ENCODE data around the gene COL11A2.
"Not testable (repeated sequence)": the region's sequence is repeated elsewhere in the genome, so short reads cannot be mapped to it uniquely, and the experiment has no call there.

The COL11A2 gene

DNA sequence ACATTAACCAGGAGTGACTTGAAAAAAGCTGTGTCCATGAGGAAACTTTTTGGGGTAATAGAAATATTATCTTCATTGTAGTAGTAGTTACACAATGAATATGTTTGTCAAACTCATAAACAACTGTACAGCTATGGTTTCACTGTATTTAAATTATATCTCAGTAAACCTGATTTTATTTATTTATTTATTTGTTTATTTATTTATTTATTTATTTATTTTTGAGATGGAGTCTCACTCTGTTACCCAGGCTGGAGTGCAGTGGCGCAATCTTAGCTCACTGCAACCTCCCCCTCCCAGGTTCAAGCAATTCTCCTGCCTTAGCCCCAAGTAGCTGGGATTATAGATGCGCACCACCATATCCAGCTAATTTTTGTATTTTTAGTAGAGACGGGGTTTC lies 41.7 kb downstream of the COL11A2 start:
- not testable (repeated sequence) for DNase-seq

DNA sequence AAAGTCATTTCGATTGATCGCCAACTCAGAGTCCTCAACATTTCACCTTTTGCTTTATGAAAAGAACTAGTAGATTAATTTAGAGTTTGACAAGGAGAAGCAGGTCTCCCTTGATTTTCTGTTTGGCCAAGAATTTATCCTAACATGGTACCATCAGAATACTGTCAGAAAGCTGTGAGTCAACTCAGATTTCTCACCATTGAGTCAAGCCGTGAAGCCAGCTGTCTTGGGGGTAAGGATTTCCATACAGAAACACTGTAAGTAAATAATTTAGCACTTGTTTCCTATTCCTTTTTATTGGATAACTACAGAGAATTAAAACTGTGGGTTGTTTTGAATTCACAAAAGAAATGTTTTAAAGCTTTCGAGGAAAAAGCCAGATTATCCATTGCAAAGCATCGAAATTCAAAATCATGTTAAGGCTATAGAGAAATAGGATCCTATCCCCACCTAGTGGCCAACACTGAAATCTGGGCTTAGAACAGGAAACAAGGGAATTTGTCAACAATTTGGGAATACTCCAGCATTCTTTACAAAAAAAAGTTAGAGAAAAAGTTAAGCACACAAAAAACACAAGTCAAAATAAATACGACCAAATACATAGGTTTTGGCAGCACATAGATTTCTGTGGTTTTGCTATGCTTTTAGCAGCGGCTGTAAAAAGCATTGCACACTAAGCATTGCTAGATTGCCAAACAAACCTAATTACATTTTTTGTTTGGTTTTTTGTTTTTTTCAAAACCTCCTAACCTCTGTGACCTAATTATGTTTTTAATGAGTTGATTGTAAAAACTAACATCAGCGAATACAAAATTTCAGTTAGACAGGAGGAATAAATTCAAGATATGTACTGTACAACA lies 44.2 kb downstream of the COL11A2 start:
- no peak for DNase-seq

DNA sequence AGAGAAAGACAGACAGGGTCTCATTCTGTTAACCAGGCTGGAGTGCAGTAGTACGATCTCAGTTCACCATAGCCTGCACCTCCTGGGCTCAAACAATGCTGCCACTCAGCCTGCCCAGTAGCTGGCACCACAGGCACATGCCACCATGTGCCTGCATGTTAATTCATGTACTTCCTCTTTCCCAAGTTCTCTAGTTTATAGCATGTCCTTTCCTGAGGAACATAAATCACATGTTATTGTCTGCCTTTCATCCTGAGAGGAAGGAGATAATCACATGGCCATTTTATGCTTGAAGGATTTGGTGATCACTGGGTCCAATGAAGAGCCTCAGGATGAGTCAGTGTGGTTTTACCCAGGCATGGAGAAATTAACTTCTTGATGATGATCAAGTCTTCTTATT lies 47.9 kb downstream of the COL11A2 start:
- no peak for DNase-seq

GRCh38 chr6:33143113-33143770 lies 49.0 kb downstream of the COL11A2 start:
- DNase-seq, result no peak

- DNase-seq, result no peak
Observed at GRCh38 chr6:33142501-33143070, 49.7 kb downstream of the COL11A2 start.

DNA sequence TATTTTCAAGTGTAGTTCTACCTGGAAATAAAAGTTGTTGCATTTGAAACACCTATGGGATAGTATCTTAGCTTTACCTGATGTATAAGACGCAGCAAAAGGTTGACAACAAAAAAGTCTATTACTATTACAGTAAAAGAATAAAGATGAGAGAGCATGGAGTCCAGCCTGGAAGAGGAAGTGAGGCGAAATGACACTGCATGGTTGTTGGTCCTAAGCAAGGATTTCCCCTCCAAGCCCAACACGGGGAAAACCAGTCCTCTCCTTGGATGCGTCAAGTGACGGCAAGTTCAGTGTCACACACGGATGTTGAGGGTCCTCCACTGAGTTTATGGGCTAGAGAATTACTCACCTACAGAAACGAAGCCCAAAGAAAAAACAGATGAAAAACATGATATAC lies 51.7 kb downstream of the COL11A2 start:
- DNase-seq, result no peak

DNA sequence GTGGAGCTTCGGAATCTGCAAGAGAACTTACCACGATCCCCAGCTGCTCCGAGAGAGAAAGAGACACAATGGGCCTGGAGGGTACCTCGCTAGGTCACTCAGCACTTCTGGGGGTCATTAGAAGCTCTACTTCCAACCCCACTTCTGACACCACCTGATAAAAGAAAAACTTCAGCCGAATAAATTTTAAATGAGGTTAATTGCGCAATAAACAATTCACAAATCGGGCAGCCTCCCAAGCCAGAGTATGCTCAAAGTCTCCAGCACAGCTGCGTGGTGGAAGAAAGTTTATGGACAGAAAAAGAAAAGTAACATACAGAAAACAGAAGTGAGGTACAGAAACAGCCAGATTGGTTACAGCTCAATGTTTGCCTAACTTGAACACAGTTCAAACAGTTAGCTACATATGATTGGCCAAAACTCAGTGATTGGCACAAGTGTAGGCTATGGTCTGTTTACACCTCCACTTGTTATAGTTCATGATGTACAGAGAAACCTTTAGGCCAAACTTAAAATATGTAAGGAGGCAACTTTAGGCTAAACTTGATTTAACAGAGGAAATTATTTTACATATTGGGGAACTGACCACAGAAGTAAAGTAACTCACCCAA lies 52.6 kb downstream of the COL11A2 start:
- no peak for DNase-seq

DNA sequence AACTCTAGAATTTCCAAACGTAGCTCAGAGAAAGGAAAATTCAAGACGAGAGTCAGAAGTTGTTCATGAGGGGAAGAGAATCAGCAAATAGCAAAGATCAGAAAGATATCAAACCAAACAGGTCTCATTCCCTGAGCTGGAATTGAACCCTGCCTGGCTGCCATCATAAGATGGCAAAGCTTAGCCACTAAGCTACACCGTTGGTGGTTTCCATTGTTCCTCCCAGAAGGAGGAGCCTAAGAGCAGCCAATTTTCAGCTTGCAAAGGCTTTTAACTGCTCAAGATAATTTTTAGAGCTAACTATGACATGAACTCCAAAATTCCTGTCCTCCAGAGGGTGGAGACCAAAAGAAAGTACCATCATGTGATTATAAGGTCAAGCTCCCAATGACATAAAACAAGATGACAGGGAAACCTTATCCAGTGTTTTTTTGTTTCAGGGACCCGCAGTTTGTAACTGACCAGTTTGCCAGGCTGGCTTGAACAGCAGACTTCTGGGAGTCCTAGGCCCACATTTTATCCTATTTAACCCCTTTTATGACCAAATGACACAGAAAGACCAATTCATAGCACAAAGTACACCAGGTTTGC lies 55.9 kb downstream of the COL11A2 start:
- DNase-seq, result no peak

DNA sequence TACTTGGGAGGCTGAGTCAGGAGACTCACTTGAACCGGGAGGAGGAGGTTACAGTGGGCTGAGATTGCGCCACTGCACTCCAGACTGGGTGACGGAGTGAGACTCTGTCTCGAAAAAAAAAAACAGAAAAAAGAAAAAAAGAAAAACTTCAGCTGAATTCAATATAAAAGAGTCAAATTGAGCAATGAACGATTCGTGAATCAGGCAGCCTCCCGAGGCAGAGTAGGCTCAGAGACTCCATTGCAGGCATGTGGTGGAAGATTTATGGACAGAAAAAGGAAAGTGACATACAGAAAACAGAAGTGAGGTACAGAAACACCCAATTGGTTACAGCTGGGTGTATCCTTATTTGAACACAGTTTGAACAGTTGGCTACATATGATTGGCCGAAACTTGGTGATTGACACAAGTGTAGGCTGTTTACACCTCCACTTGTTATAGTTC lies 60.2 kb downstream of the COL11A2 start:
- no peak for DNase-seq

DNA sequence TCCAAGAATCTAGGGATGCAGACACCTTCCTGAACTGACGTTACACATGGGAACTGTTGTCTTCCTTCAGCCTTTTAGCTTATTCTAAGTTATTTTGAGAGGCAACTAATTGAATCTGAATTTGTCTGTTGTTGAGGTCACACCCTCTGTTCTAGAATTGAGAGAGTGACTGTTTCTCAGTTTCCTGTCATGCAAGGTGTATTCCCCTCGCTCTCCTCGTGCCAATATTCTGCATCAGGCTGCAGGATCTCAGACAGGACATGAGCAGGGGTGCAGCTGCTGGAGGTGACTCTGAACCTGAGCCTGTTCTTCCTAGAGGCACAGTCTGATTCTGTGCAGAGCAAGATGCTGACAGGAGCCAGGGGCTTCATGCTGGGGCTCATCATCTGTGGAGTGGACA lies 63.9 kb downstream of the COL11A2 start:
- DNase-seq, result no peak

DNA sequence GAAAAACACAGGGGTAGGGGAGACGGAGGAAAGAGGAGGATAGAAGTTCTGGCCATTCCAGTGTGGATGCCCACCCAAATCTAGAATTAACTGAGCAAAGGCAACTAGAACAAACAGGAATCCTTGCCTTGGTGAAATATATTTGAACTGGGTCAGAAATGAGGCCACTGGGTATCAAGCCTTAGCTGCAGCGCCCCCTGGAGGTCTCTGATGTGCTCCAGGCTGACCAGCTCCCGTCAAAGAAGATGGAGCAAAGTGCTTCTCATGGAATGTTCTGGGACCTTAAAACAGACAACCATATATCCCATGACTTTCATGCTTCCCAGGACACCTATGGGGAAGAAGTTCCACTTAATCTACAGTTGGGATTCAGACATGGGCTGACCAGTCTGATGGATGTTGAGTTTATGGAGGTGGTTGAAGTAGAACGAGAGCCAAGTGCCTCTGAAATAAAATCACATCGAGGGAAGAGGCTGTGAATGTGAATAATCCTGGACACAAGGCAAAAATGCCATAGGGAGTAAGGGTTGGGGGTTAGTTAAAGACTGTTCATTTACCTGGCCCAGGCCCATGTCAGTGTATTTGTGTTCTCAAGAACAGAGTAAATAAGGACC lies 66.1 kb downstream of the COL11A2 start:
- DNase-seq, result no peak

DNA sequence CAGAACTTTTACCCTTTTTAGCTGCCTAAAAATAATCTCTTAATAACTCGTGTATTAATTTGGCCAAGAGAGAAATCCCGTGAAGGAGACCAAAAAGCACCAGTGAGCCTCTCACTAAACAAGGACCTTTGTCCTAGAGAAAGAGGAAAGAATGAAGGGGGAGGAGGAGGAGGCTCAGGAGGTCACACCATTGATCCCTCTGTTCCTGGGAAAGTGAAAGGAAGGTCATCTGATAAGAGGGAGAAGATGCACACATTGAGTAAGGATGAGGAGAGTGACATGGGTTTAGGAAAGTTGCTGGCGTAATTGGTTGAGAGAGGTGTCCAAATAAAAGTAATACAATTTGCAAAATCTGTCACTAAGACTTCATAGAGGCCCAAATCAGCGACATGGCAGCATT lies 67.3 kb downstream of the COL11A2 start:
- DNase-seq, result no peak

DNA sequence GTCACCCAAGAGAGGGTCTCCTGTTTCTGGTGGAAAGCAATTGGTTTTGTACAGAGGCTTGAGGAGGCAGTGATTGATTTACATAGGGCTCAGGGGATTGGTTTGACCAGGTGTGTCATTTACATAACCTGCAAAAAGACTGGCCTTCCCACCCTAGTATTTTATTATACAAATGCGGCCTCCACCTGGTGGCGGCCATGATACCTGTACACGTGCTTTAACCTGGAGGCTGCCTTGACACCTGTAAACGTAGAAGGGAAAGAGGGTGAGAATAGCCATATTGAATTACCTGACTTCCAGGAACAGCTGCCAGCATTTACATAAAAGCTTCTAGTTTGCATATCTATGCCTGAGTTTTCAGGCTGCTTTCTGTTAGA lies 67.8 kb downstream of the COL11A2 start:
- DNase-seq, result no peak

GRCh38 chr6:33123732-33124524 lies 68.3 kb downstream of the COL11A2 start:
- DNase-seq, result no peak

- no peak for DNase-seq
Observed at GRCh38 chr6:33123181-33123580, 69.1 kb downstream of the COL11A2 start.

GRCh38 chr6:33120001-33120400 lies 72.3 kb downstream of the COL11A2 start:
- no peak for DNase-seq

- DNase-seq, result no peak
Observed at GRCh38 chr6:33118525-33119123, 73.6 kb downstream of the COL11A2 start.

GRCh38 chr6:33117811-33118277 lies 74.4 kb downstream of the COL11A2 start:
- no peak for DNase-seq

- DNase-seq, result no peak
Observed at GRCh38 chr6:33116841-33117711, 75.2 kb downstream of the COL11A2 start.

DNA sequence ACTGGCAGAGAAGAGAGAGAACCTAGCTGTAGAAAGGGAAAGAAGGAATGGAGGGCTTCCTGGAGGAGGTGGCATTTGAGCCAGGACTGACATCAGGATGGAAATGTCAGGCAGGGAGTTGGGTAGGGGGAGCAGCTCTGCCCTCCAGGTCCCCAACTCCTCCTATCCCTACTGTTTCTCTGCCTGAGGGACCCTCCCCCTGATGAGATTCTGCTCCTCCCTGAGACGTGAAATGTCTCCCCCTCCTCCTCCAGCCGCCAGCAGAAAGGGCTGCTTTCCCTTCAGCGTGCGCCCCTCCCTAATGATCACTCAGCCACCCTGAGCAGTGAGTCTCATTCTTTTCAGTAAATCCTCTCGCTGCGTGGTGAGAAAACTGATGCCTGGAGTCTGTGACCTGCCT lies 75.8 kb downstream of the COL11A2 start:
- DNase-seq, result no peak

Data from GOT3 (cell line).